Ascending aorta (tissue), 2 donors: ENCODE measurements around the gene TTYH1. TPM values are rescaled to one million over a fixed set of nuclear protein-coding genes. Genes with fewer than 3 reads are reported as not detected.

Source experiments
- DNase-seq, 2 donors: peaks; one replicate each; pipeline ENCODE4 v3.0.0-alpha.2; 2019; ENCODE audit warnings: low spot score in 2 of 2
- H3K27ac ChIP-seq, 2 donors: fragments of 200-600 bp; sonication (generic); one replicate each; pipeline ENCODE4 v1.5.1; 2016 to 2017; ENCODE audit warnings: mild to moderate bottlenecking in 1 of 2
- H3K27me3 ChIP-seq: fragments of 200-600 bp; sonication (generic); one replicate; pipeline ENCODE4 v1.5.1; 2017
- H3K36me3 ChIP-seq, 2 donors: fragments of 200-600 bp; sonication (generic); one replicate each; pipeline ENCODE4 v1.5.1; 2016
- H3K4me1 ChIP-seq, 2 donors: fragments of 200-600 bp; sonication (generic); one replicate each; pipeline ENCODE4 v1.5.1; 2016 to 2017; ENCODE audit warnings: mild to moderate bottlenecking in 1 of 2
- H3K4me3 ChIP-seq, 2 donors: fragments of 200-600 bp; sonication (generic); one replicate each; pipeline ENCODE4 v1.5.1; 2016 to 2017; ENCODE audit warnings: mild to moderate bottlenecking in 1 of 2
- H3K9me3 ChIP-seq, 2 donors: fragments of 200-600 bp; sonication (generic); one replicate each; pipeline ENCODE4 v1.5.1; 2016
- intact Hi-C: fragments of 100-400 bp; cut with DNase I; formaldehyde crosslinking; loops from one replicate; pipeline ENCODE4 v1.15.1; 2023
- total RNA-seq: library from RNA; depleted of rRNA; stranded (reverse); fragments of >200 nt; gene quantifications from one replicate; pipeline ENCODE4 v1.1.0, GENCODE V29; 2016
- TF ChIP-seq, protein P1 (sequence below), 3 experiments: fragments of 200-600 bp in 2 of 3; fragments of 450-650 bp in 1 of 3; sonication (generic) in 2 of 3; IDR thresholded peaks; one replicate each; pipeline ENCODE4 v1.5.1; 2016 to 2019; ENCODE audit warnings: antibody characterized with exemption in 3 of 3, mild to moderate bottlenecking in 1 of 3, moderate library complexity in 1 of 3

The TTYH1 gene
- total RNA-seq, 1 donor from 2014 or later: 58.4 TPM

DNA sequence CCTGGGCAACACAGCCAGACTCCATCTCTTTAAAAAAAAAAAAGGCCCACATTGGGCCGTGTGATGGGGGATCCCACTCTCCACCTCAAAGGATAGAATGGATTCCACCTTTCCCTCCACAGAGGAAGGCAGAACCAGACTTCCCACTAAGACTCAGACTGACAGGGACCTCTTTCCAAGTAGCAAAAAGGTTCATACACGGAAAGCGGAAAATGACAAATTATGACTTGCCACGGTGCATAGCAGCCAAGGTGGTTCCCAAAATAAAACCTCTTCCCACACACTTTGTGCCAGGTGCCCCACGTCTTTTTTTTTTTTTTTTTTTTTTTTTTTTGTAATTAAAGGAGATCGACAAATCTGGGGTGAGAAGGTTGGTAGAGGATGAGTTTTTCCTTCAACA is 14.4 kb upstream of the TTYH1 start:
- Histone ChIP-seq H3K4me1 (no peaks in the 10 kb centered on the region), H3K36me3 (no peaks in the 10 kb centered on the region), H3K27ac (no peak overlapping the region), H3K4me3 (no peak overlapping the region), H3K9me3 (no peaks in the 10 kb centered on the region), H3K27me3 (no peaks in the 10 kb centered on the region)
- intact Hi-C loops: no loop called here
- DNase-seq: no peak
- TF ChIP-seq, protein P1, sequence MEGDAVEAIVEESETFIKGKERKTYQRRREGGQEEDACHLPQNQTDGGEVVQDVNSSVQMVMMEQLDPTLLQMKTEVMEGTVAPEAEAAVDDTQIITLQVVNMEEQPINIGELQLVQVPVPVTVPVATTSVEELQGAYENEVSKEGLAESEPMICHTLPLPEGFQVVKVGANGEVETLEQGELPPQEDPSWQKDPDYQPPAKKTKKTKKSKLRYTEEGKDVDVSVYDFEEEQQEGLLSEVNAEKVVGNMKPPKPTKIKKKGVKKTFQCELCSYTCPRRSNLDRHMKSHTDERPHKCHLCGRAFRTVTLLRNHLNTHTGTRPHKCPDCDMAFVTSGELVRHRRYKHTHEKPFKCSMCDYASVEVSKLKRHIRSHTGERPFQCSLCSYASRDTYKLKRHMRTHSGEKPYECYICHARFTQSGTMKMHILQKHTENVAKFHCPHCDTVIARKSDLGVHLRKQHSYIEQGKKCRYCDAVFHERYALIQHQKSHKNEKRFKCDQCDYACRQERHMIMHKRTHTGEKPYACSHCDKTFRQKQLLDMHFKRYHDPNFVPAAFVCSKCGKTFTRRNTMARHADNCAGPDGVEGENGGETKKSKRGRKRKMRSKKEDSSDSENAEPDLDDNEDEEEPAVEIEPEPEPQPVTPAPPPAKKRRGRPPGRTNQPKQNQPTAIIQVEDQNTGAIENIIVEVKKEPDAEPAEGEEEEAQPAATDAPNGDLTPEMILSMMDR (IDR thresholded peaks at IDR 0.05): no peak

DNA sequence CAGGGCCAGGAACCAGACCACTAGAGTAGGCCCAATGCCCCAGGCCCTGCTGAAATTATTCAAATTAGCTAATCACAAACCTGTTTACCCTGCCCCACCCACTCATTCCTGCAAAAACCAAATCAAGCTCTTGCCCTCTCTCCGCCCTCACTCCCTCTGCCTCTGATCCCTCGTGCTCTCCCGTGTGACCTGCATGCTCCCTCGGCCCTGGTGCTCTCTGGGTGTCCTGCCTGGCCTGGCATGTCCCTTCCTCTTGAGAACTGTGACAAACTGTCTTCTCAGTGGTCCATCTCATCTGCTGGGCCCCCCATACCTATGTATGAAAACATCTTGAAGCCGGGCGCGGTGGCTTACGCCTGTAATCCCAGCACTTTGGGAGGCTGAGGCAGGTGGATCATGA is 12.2 kb upstream of the TTYH1 start:
- no peak overlapping the region for H3K27ac ChIP-seq
- DNase-seq: no peak
- no peak overlapping the region for H3K4me3 ChIP-seq
- H3K27me3 ChIP-seq: no peaks in the 10 kb centered on the region
- TF ChIP-seq, protein P1 (IDR thresholded peaks at IDR 0.05): no peak
- no peaks in the 10 kb centered on the region for H3K4me1 ChIP-seq
- no peaks in the 10 kb centered on the region for H3K9me3 ChIP-seq
- intact Hi-C loops: no loop called here
- no peaks in the 10 kb centered on the region for H3K36me3 ChIP-seq

DNA sequence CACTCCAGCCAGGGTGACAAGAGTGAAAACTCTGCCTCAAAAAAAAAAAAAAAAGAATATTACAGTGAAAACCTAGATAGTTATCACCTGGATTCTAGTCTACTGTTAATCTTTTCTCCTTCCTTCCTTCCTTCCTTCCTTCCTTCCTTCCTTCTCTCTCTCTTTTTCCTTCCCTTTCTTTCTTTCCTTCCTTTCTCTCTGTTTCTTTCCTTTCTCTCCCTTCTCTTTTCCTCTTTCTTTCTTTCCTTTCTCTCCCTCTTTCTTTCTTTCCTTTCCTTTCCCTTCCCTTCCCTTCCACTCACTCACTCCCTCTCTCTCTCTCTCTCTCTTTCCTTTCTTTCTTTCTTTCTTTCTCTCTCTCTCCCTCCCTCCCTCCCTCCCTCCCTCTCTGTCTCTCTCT is 9.6 kb upstream of the TTYH1 start:
- no peak for DNase-seq

DNA sequence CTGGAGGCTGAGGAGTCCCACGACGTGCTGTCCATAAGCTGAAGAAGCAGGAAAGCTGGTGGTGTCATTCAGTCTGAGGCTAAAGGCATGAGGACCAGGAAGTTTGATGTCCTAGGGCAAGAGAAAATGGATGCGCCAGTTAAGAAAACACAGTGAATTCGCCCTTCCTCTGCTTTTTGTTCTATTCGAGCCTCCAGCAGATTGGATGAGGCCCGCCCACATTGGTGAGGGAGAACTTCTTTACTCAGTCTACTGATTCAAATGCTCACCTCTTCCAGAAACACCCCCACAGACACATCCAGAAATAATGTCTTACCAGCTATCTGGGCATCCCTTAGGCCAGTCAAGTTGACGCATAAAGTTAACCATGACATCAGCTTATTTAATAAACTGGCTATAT is 7.5 kb upstream of the TTYH1 start:
- H3K4me1 ChIP-seq: no peaks in the 10 kb centered on the region
- no peak overlapping the region for H3K27ac ChIP-seq
- no peaks in the 10 kb centered on the region for H3K36me3 ChIP-seq
- intact Hi-C loops: no loop called here
- no peaks in the 10 kb centered on the region for H3K9me3 ChIP-seq
- no peak for DNase-seq
- no peaks in the 10 kb centered on the region for H3K27me3 ChIP-seq
- TF ChIP-seq, protein P1 (IDR thresholded peaks at IDR 0.05): no peak
- no peak overlapping the region for H3K4me3 ChIP-seq

More for the DNA sequence above, 9.6 kb upstream of the TTYH1 start:
- Histone ChIP-seq H3K36me3 (no peaks in the 10 kb centered on the region), H3K27ac (no peak overlapping the region), H3K4me1 (no peaks in the 10 kb centered on the region), H3K4me3 (no peak overlapping the region), H3K27me3 (no peaks in the 10 kb centered on the region), H3K9me3 (no peaks in the 10 kb centered on the region)
- intact Hi-C loops: no loop called here
- TF ChIP-seq, protein P1 (IDR thresholded peaks at IDR 0.05): no peak

DNA sequence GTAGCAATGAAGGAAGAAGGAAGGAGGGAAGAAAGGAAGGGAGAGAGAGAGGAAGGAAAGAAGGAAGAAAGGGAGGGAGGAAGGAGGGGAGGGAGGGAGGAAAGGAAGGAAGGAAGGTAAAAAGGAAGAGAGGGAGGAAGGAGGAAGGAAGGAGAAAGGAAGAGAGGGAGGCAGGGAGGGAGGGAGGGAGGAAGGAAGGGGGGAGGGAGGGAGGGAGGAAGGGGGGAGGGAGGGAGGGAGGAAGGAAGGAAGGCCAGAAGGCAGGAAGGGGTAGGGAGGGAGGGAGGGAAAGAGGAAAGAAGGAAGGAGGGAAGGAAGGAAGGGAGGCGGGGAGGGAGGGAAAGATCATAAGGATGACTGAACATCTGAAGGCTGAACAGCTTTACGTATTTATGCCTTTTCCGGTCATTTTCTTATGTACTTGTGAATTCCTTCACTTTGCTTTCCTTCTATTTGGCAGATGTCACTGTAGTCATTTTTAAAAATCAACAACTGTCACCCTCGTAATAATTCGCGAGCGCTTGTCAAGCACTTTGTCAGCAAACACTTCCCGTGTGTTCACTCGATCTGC is 6.7 kb upstream of the TTYH1 start:
- Histone ChIP-seq H3K9me3 (no peaks in the 10 kb centered on the region), H3K27me3 (no peaks in the 10 kb centered on the region), H3K36me3 (no peaks in the 10 kb centered on the region), H3K4me1 (no peaks in the 10 kb centered on the region), H3K27ac (no peak overlapping the region), H3K4me3 (no peak overlapping the region)
- DNase-seq: no peak
- intact Hi-C loops: no loop called here
- TF ChIP-seq, protein P1 (IDR thresholded peaks at IDR 0.05): no peak

DNA sequence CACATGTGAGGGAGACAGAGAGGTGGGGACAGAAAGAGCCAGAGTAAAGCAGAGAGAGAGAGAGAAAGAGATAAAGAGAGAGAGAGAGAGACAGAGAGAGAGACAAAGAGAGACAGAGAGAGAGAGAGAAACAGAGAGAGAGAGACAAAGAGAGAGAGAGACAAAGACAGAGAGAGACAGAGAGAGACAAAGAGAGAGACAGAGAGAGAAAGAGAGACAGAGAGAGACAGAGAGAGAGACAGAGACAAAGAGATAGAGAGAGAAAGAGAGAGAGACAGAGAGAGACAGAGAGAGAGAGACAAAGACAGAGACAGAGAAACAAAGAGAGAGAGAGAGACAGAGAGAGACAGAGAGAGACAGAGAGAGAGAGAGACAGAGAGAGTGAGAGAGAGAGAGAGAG is 4.2 kb upstream of the TTYH1 start:
- no peaks in the 10 kb centered on the region for H3K4me1 ChIP-seq
- no peak overlapping the region for H3K27ac ChIP-seq
- H3K4me3 ChIP-seq: no peak overlapping the region
- intact Hi-C loops: no loop called here
- H3K9me3 ChIP-seq: no peaks in the 10 kb centered on the region
- H3K27me3 ChIP-seq: peaks cover 10% of the 10 kb centered on the region
- TF ChIP-seq, protein P1 (IDR thresholded peaks at IDR 0.05): no peak
- DNase-seq: no peak
- no peaks in the 10 kb centered on the region for H3K36me3 ChIP-seq
